HPDE6-E6E7 (cell line): ENCODE data around the gene CASP8AP2.
"Not testable (repeated sequence)": the region's sequence is repeated elsewhere in the genome, so short reads cannot be mapped to it uniquely, and the experiment has no call there.

Experiments used
- DNase-seq: peaks from one replicate; pipeline ENCODE4 v3.0.0; 2011; ENCODE audit warnings: missing footprints; ENCODE audit errors: extremely low spot score

Gene CASP8AP2

DNA sequence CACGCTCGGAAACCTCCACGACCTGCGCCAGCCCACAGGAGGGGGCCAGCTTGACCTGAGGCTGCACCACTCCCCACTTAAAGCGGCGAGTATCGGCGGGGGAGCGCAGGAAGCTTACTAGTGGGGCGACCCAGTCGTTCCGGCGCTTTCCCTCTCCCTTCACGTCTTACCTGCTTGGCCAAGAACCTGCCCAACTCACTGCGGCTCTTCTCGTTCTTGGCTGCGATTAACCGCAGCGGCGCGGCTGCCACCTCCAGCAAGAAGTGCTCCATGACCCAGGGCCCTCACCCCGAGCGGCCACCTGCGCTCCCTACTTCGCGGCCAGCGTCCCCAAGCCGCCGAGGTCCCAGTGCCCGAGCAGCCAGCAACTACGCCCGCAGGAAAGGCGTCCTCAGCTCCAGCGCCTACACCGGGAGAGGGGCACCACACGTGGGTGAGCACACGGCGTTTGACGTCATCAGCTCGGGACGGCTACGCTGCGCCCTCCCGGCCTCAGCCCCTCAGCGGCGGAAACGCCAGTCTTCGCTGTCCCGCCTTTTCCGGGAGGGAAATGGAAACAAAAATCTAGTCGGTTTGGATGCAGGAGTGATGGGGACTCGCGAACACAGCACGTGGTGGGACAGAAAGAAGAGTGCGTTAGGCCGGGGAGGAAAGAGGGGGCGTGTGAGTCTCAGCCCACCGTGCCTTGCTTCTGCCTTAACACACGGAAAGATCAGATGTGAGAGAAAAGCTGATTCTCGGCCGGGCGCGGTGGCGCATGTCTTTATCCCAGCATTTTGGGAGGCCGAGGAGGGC lies 10.1 kb upstream of the CASP8AP2 start, which contains the start of gene MDN1:
TSS of gene MDN1 (minus strand) at position 459 of the 795 bp plus-strand sequence. CDS start at position 272, 187 bp downstream.
- DNase-seq, result peak; percentile 97

DNA sequence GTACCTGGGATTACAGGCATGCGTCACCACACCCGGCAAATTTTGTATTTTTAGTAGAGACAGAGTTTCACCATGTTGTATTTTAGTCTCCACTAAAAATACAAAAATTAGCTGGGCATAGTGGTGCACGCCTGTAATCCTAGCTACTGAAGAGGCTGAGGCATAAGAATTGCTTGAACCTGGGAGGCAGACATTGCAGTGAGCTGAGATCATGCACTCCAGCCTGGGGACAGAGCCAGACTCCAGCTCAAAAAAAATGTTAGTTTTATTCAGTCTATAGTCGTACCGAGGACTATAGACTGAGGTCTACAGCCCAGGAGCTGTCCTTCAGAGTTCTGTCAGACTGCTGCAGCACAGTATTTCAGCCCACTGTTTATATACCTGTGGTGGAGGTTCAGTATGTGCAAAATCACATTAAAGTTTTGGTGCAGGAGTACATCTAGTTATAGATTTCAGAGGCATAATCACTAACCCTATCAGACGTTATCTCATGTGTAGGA lies 3.6 kb upstream of the CASP8AP2 start:
- no peak for DNase-seq

- not testable (repeated sequence) for DNase-seq
Measured at GRCh38 chr6:89828475-89828987, 1.1 kb upstream of the CASP8AP2 start.

DNA sequence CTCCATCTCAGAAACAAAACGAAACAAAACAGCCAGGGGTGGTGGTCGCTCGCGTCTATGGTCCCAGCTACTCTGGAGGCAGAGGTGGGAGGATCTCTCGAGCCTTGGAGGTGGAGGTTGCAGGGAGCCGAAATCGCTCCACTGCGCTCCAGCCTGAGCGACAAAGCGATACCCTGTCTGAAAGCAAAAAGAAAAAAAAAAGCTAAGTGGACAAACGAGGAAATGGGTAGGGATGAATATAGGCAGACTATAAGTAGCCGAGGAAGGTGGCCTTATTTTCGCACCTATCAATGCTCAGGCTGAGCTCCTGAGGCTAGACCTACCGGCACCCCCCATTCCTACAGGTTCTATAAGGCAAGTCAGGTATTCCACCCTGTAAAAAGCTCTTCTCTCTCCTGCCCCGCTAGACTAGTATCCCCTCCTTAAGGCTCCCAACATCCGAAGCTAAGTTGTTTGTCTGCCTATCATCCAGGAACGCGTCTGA lies 650 bp upstream of the CASP8AP2 start:
- DNase-seq, result peak; percentile 28

DNA sequence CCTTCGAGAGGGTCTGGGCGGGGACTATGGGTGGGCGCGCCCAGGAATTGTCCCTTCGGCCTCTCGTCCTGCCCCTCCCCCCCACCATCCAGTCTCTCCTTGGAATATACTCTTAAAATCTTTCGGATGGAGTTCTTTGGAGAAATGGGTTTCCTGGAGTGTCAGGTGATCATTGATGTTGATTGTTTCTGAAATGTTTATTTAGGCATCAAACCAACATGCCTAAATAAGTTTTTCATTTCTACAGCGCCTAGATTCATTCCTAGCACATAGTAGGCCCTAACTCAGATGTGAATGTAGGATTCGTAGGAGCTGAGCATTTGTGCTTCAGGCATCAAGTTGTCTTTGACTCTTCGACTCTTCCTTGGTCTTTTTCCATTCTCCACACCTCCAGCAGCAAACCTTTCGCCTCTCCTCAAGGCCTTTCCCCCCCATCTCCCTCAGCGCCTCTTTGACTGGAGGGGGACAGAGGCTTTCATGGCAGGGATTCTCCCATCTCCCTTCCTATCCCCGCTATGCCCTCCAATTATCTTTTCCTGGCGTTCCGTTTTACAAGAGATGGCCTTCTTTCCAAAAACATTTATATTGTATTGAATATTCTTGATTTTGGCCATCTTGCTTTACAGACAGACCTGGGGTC lies 610 bp downstream of the CASP8AP2 start:
- DNase-seq, result no peak

DNA sequence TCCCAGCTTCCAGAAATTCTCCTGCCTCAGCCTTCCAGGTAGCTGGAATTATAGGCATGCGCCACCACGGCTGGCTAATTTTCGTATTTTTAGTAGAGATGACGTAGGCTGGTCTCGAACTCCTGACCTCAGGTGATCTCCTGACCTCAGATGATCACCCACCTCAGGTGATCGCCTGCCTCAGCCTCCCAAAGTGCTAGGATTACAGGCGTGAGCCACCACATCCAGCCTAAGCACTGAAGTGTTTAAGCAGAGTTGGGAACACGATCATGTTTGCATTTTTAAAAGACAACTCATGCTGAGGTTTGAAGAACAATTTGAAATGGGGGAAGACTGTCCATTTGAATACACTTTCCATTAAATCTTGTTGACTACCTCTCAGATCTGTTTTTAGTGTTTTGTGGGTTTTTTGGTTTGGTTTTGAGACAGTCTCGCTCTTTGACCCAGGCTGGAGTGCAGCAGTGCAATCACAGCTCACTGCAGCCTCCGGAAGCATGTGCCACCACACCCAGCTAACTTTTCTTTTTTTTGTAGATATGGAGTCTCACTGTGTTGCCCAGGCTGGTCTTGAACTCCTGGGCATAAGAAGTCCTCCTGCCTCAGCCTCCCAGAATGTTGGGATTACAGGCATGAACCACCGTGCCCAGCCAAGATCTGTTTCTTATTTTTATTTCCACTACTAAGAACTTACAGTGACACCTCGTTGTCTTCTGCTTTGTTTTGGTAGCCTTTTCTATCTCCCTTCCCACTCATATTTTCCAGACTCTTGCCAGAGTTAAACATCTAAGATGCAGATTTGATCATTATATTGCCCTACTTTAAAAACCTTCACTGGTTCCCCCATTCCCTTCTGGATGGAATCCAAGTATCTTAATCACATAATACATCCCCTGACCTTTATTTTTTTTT lies 5.5 kb downstream of the CASP8AP2 start:
- no peak for DNase-seq

DNA sequence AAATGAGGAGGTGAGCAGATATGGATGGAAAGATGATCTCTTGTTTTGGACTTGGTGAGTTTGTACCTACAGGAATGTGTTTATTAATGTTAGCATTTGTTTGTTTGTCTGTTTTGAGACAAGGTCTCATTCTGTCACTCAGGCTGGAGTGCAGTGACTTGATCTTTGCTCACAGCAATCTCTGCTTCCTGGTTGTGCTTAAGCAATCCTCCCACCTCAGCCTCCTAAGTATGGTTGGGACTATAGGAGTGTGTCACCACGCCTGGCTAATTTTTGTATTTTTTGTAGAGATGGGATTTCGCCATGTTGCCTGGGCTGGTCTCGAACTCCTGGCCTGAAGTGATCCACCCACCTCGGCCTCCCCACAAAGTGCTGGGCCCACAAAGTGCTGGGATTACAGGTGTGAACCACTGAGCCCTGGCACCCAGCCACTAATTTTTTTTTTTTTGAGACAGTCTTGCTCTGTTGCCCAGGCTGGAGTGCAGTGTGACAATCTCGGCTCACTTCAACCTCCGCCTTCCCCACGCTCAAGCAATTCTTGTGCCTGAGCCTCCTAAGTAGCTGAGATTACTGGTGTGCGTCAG lies 7.1 kb downstream of the CASP8AP2 start:
- no peak for DNase-seq

DNA sequence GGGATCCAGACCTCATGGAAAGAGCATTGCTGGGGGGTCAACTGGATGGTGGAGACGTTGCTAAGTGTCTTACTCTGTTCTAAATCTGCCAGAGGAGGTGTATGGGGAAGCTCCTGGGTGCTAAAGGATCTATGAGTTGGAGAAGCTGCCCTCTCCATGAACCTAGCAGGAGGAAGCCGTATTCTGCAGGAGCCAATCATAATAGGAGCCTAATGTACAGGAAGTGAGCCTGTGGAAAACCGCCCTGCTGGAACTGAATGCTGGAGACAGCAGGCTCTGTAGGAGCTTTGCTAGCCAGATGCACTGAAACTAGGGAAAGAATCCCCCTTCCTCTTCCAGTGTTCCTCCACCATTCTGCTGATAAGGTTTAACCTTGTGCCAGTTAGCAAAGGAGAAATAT lies 10.9 kb downstream of the CASP8AP2 start:
- DNase-seq, result no peak

DNA sequence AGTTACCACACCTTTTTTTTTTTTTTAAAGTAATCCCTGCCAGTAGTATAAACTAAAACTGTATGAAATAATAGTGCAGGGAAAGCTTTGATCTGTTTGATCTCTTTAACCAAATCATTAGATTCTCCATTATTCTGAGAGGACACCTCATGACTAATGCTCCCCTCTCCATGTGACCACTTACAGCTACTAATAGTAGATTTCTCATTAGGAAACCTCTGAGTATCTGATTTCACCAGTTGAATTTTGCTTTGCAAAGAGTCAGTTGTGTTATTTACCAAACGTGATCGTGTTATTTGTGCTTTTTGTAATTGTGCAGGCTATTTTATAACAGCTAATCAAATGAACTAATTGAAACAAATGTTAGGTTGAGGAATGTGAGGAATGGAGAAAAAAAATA lies 12.5 kb downstream of the CASP8AP2 start:
- DNase-seq, result no peak

- DNase-seq, result no peak
Measured at GRCh38 chr6:89843070-89843469, 13.4 kb downstream of the CASP8AP2 start.

- not testable (repeated sequence) for DNase-seq
Measured at GRCh38 chr6:89847513-89847912, 17.8 kb downstream of the CASP8AP2 start.

DNA sequence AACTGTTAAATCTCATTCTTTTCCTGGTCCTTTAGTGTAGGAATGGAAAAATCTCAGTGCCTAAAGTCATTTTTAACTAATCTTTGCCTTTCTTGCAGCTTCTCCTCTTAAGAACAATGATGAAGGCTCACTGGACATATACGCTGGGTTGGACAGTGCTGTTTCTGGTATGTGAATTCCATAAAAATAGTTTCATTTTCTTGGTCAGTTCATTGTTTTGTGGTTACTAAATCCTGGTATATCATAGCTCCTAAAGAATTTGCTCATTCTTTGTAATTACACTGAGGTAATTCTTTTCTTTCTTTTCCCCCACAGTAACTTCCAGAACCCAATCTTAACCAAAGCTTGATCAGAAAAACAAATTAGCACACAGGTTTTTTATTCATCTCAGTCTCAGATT lies 23.4 kb downstream of the CASP8AP2 start:
- DNase-seq, result no peak

DNA sequence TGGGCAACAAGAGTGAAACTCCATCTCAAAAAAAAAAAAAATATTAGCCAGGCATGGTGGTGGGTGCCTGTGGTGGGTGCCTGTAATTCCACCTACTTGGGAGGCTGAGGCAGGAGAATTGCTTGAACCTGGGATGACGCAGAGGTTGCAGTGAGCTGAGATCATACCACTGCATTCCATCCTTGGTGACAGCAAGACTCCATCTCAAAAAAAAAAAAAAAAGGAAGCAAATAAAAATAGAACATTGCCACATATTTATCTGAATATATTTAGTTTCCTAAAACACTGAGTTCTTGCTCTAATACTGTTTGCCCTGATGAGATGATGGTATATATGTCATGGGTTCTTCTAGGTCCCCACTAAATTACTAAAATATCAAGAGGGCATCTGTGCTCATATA lies 28.4 kb downstream of the CASP8AP2 start:
- DNase-seq, result no peak

DNA sequence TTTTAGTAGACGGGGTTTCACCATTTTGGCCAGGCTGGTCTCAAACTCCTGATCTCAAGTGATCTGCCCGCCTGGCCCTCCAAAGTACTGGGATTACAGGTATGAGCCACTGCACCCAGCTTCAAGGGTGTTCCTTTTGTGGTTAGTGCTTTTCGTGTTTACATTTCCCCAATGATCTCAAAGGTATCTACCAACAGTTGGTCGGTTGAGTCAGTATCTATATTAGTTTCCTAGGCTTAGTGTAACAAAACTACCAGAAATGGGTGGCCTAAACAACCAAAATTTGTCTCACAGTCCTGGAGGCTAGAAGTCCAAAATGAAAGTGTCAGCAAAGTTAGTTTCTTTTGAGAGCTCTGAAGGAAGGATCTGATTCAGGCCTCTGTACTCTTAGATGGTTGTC lies 30.1 kb downstream of the CASP8AP2 start:
- DNase-seq, result no peak

DNA sequence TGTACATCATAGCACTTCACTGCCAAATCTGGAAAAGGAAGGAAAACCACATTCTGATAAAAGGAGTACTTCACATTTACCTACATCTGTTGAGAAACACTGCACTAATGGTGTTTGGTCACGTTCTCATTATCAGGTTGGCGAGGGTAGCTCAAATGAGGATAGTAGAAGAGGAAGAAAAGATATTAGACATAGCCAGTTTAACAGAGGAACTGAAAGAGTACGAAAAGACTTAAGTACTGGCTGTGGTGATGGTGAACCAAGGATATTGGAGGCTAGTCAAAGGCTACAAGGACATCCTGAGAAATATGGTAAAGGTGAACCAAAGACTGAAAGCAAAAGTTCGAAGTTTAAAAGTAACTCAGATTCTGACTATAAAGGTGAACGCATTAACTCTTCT lies 32.6 kb downstream of the CASP8AP2 start:
- no peak for DNase-seq

- no peak for DNase-seq
Measured at GRCh38 chr6:89862698-89863097, 33.0 kb downstream of the CASP8AP2 start.

DNA sequence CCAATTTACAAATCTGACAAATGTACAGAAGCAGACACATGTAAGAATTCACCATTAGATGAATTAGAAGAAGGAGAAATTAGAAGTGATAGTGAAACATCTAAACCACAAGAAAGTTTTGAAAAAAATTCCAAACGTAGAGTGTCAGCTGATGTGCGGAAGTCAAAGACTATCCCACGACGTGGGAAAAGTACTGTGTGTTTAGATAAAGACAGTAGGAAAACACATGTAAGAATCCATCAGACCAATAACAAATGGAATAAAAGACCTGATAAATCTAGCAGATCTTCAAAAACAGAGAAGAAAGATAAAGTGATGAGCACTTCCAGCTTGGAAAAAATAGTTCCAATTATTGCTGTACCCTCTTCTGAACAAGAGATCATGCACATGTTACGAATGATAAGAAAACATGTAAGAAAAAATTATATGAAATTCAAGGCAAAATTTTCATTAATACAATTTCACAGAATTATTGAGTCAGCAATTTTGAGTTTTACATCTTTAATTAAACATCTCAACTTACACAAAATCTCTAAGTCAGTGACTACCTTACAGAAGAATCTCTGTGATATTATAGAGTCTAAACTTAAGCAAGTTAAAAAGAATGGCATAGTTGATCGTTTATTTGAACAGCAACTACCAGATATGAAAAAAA lies 36.5 kb downstream of the CASP8AP2 start:
- DNase-seq, result no peak

DNA sequence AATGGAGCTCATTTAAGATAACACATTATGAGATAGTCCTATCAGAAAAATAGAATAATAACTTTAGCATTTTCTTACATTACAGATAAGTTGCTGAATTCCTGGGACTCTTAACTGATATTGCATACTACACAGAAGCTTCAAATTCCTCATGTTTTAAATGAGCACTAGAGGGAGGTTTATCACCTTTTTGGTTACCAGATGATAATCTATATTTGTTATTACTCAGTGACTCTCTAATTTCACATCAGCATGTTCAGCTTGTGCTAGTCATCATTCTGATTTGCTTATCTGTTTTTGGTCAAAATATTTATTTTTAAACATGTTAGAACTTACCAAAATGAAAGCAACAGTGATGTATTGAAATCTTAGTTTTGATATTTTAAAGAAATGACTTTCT lies 44.0 kb downstream of the CASP8AP2 start:
- DNase-seq, result no peak

DNA sequence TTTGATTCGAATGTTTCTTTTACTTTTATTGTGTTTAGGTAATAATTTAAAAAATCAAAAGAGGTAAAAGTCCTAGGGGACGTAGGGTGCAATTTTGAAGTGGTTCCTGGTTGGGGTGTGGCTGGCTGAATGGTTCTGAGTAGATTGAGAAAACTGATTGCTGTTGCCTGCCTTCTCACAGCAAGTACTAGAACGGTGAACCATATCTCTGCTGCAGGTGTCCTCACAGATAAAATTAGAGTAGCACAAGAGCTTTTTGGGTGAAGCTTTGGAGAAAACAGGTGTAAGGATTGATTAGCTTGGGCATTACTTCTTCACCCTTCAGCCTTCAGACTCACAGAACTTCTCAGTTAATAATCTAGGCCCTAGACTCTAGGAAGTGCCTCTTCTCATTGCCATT lies 44.8 kb downstream of the CASP8AP2 start:
- DNase-seq, result no peak

- no peak for DNase-seq
Measured at GRCh38 chr6:89886378-89887120, 56.9 kb downstream of the CASP8AP2 start.
